Mesenchymal stem cell (in vitro differentiated cells and primary cell): ENCODE results near the gene OSBPL7.

Experiments
- DNase-seq: peaks from one replicate; pipeline ENCODE4 v3.0.0-alpha.2; 2013
- H2AFZ ChIP-seq: one replicate; pipeline ENCODE4 v1.6.1; 2013; ENCODE audit warnings: low read depth, mild to moderate bottlenecking, control low read depth, inconsistent platforms, low read length, moderate library complexity
- H2AK5ac ChIP-seq: 2 replicates; pipeline ENCODE4 v1.6.1; 2013; ENCODE audit warnings: low read length, moderate library complexity, mild to moderate bottlenecking, inconsistent platforms; ENCODE audit not compliant: severe bottlenecking
- H2BK120ac ChIP-seq: one replicate; pipeline ENCODE4 v1.6.1; 2013; ENCODE audit warnings: low read depth, mild to moderate bottlenecking, inconsistent platforms, low read length, moderate library complexity
- H2BK12ac ChIP-seq, 2 experiments: one replicate each; pipeline ENCODE4 v1.6.1; 2013; ENCODE audit warnings: inconsistent platforms in 2 of 2, low read length in 2 of 2, mild to moderate bottlenecking in 2 of 2, moderate library complexity in 2 of 2, control low read depth in 1 of 2
- H2BK15ac ChIP-seq: one replicate; pipeline ENCODE4 v1.6.1; 2013; ENCODE audit warnings: mild to moderate bottlenecking, low read depth, inconsistent platforms; ENCODE audit not compliant: poor library complexity, severe bottlenecking
- H2BK5ac ChIP-seq: 2 replicates; pipeline ENCODE4 v1.6.1; 2013; ENCODE audit warnings: low read depth, mild to moderate bottlenecking, low read length, control low read depth, inconsistent platforms; ENCODE audit not compliant: poor library complexity, severe bottlenecking
- H3K14ac ChIP-seq, 2 experiments: one replicate each; pipeline ENCODE4 v1.6.1; 2013; ENCODE audit warnings: inconsistent platforms in 2 of 2, low read length in 2 of 2, control low read depth in 1 of 2, mild to moderate bottlenecking in 1 of 2, moderate library complexity in 1 of 2
- H3K18ac ChIP-seq, 2 experiments: one replicate each; pipeline ENCODE4 v1.6.1; 2013; ENCODE audit warnings: inconsistent platforms in 2 of 2, low read length in 2 of 2, control low read depth in 1 of 2, low read depth in 1 of 2, mild to moderate bottlenecking in 1 of 2
- H3K23ac ChIP-seq, 2 experiments: one replicate each; pipeline ENCODE4 v1.6.1; 2013; ENCODE audit warnings: inconsistent platforms in 2 of 2, low read length in 2 of 2, mild to moderate bottlenecking in 2 of 2, moderate library complexity in 2 of 2, control low read depth in 1 of 2
- H3K27ac ChIP-seq: 2 replicates; pipeline ENCODE4 v1.5.1; 2013; ENCODE audit warnings: mild to moderate bottlenecking, moderate library complexity, low read length, control low read depth, inconsistent platforms; ENCODE audit not compliant: poor library complexity, severe bottlenecking
- H3K27me3 ChIP-seq, 2 experiments: 2 replicates each; pipeline versions ENCODE4 v1.6.1 to v1.7.0; 2013; ENCODE audit warnings: low read length in 2 of 2, mild to moderate bottlenecking in 2 of 2, moderate library complexity in 2 of 2, control low read depth in 1 of 2, inconsistent platforms in 1 of 2; ENCODE audit not compliant: control insufficient read depth in 1 of 2, insufficient read depth in 1 of 2
- H3K36me3 ChIP-seq, 2 experiments: 2 replicates each; pipeline versions ENCODE4 v1.6.1 to v1.7.0; 2013; ENCODE audit warnings: low read length in 2 of 2, control low read depth in 1 of 2, inconsistent platforms in 1 of 2, low read depth in 1 of 2, mild to moderate bottlenecking in 1 of 2; ENCODE audit not compliant: insufficient read depth in 2 of 2, control insufficient read depth in 1 of 2
- H3K4ac ChIP-seq, 2 experiments: one replicate each; pipeline ENCODE4 v1.6.1; 2013; ENCODE audit warnings: inconsistent platforms in 2 of 2, low read length in 2 of 2, mild to moderate bottlenecking in 2 of 2, moderate library complexity in 2 of 2, control low read depth in 1 of 2, low read depth in 1 of 2
- H3K4me1 ChIP-seq: 2 replicates; pipeline ENCODE4 v1.6.1; 2013; ENCODE audit warnings: low read depth, low read length, control low read depth; ENCODE audit not compliant: control insufficient read depth, insufficient read depth
- H3K4me2 ChIP-seq: 2 replicates; pipeline ENCODE4 v1.6.1; 2013; ENCODE audit warnings: low read length, mild to moderate bottlenecking, inconsistent platforms; ENCODE audit not compliant: poor library complexity, severe bottlenecking
- H3K4me3 ChIP-seq, 2 experiments: 2 replicates each; pipeline versions ENCODE4 v1.5.1 to v1.7.0; 2013; ENCODE audit warnings: low read length in 2 of 2, mild to moderate bottlenecking in 2 of 2, control low read depth in 1 of 2, low read depth in 1 of 2; ENCODE audit not compliant: insufficient read depth in 1 of 2
- H3K79me1 ChIP-seq: replicated peaks from 2 replicates; pipeline ENCODE4 v1.6.1; 2013; ENCODE audit warnings: mild to moderate bottlenecking, control low read depth, low read length, inconsistent platforms; ENCODE audit not compliant: poor library complexity, severe bottlenecking
- H3K9ac ChIP-seq: 2 replicates; pipeline ENCODE4 v1.7.0; 2013; ENCODE audit warnings: mild to moderate bottlenecking, low read length, moderate library complexity
- H3K9me3 ChIP-seq: 2 replicates; pipeline ENCODE4 v1.7.0; 2013; ENCODE audit warnings: mild to moderate bottlenecking, low read length; ENCODE audit not compliant: control insufficient read depth
- H4K8ac ChIP-seq: one replicate; pipeline ENCODE4 v1.6.1; 2013; ENCODE audit warnings: inconsistent platforms, mild to moderate bottlenecking, low read length, moderate library complexity
- H4K91ac ChIP-seq: one replicate; pipeline ENCODE4 v1.6.1; 2013; ENCODE audit warnings: mild to moderate bottlenecking, low read length, inconsistent platforms
- WGBS: methylation state at CpG from one replicate; pipeline ENCODE4 v1.1.7; 2013; ENCODE audit warnings: mixed read lengths; 5-methylcytosine and 5-hydroxymethylcytosine counted together

Gene OSBPL7

GRCh38 chr17:47846716-47847340 is 25.2 kb upstream of the OSBPL7 start:
- no peak overlapping the region for H4K8ac ChIP-seq
- no peak overlapping the region for H3K18ac ChIP-seq
- WGBS, result 24% methylated on average over 31 of the region's 31 CpGs
- no peak overlapping the region for H3K9ac ChIP-seq
- DNase-seq, result no peak
- no peak overlapping the region for H2BK5ac ChIP-seq
- no peaks in the 10 kb centered on the region for H3K79me1 ChIP-seq
- no peak overlapping the region for H3K23ac ChIP-seq
- no peak overlapping the region for H3K14ac ChIP-seq
- H3K4me1 ChIP-seq, result peaks cover 12% of the 10 kb centered on the region
- H3K36me3 ChIP-seq, result no peaks in the 10 kb centered on the region
- H3K4me2 ChIP-seq, result no peak overlapping the region
- H2BK15ac ChIP-seq, result no peak overlapping the region
- H2AK5ac ChIP-seq, result no peak overlapping the region
- H2BK120ac ChIP-seq, result no peak overlapping the region
- H3K4me3 ChIP-seq, result no peak overlapping the region
- H3K27ac ChIP-seq, result no peak overlapping the region
- no peaks in the 10 kb centered on the region for H3K9me3 ChIP-seq
- H3K4ac ChIP-seq, result no peak overlapping the region
- H3K27me3 ChIP-seq, result peaks cover 61 to 74% of the 10 kb centered on the region in 2 experiments
- H2BK12ac ChIP-seq, result no peak overlapping the region
- H4K91ac ChIP-seq, result no peak overlapping the region
- H2AFZ ChIP-seq, result no peak overlapping the region

- H3K36me3 ChIP-seq, result no peaks in the 10 kb centered on the region
- H2AK5ac ChIP-seq, result no peak overlapping the region
- no peak overlapping the region for H3K4me3 ChIP-seq
- H2AFZ ChIP-seq, result no peak overlapping the region
- WGBS, result no CpG with 5 or more reads among the region's 3 CpGs
- no peak overlapping the region for H3K4ac ChIP-seq
- no peaks in the 10 kb centered on the region for H3K9me3 ChIP-seq
- no peak overlapping the region for H2BK12ac ChIP-seq
- no peak overlapping the region for H3K14ac ChIP-seq
- no peak for DNase-seq
- H2BK5ac ChIP-seq, result no peak overlapping the region
- peaks cover 6% of the 10 kb centered on the region for H3K4me1 ChIP-seq
- H3K27ac ChIP-seq, result no peak overlapping the region
- H2BK15ac ChIP-seq, result no peak overlapping the region
- H3K27me3 ChIP-seq, result peaks cover 55 to 67% of the 10 kb centered on the region in 2 experiments
- no peak overlapping the region for H2BK120ac ChIP-seq
- H3K23ac ChIP-seq, result no peak overlapping the region
- H3K18ac ChIP-seq, result no peak overlapping the region
- no peak overlapping the region for H3K4me2 ChIP-seq
- peaks cover 2% of the 10 kb centered on the region for H3K79me1 ChIP-seq
- H3K9ac ChIP-seq, result no peak overlapping the region
- H4K91ac ChIP-seq, result no peak overlapping the region
- H4K8ac ChIP-seq, result no peak overlapping the region
These were observed 24.1 kb upstream of the OSBPL7 start for GRCh38 chr17:47845716-47846075.

- H3K9ac ChIP-seq, result no peak overlapping the region
These were observed 23.5 kb upstream of the OSBPL7 start for GRCh38 chr17:47844814-47845715.

GRCh38 chr17:47844227-47844626 is 22.6 kb upstream of the OSBPL7 start:
- Histone ChIP-seq H2BK15ac (no peak overlapping the region), H2BK12ac (no peak overlapping the region), H4K91ac (no peak overlapping the region), H3K9me3 (no peaks in the 10 kb centered on the region), H3K9ac (no peak overlapping the region), H3K4me2 (no peak overlapping the region), H2AFZ (no peak overlapping the region), H3K79me1 (peaks cover 14% of the 10 kb centered on the region), H2BK5ac (no peak overlapping the region), H3K27ac (no peak overlapping the region), H3K18ac (no peak overlapping the region), H2AK5ac (no peak overlapping the region), H4K8ac (no peak overlapping the region), H2BK120ac (no peak overlapping the region), H3K4me1 (peaks cover 14% of the 10 kb centered on the region), H3K23ac (no peak overlapping the region), H3K4ac (no peak overlapping the region), H3K14ac (no peak overlapping the region), H3K4me3 (no peak overlapping the region), H3K27me3 (peaks cover 42 to 53% of the 10 kb centered on the region in 2 experiments), H3K36me3 (peaks cover 2 to 3% of the 10 kb centered on the region in 2 experiments)
- DNase-seq, result no peak
- WGBS, result 76% methylated on average over 5 of the region's 5 CpGs

More at GRCh38 chr17:47844814-47845715, 23.5 kb upstream of the OSBPL7 start:
- Histone ChIP-seq H4K91ac (no peak overlapping the region), H3K9me3 (no peaks in the 10 kb centered on the region), H2AFZ (no peak overlapping the region), H2BK120ac (no peak overlapping the region), H3K14ac (no peak overlapping the region), H3K4me1 (peaks cover 9% of the 10 kb centered on the region), H4K8ac (no peak overlapping the region), H3K36me3 (no peaks in the 10 kb centered on the region), H3K4ac (no peak overlapping the region), H3K79me1 (peaks cover 7% of the 10 kb centered on the region), H2BK12ac (no peak overlapping the region), H2BK5ac (no peak overlapping the region), H3K4me2 (no peak overlapping the region), H3K4me3 (no peak overlapping the region), H3K23ac (no peak overlapping the region), H3K27ac (no peak overlapping the region), H2AK5ac (no peak overlapping the region), H2BK15ac (no peak overlapping the region), H3K27me3 (peaks cover 50 to 62% of the 10 kb centered on the region in 2 experiments), H3K18ac (no peak overlapping the region)
- peak; percentile 37 for DNase-seq
- 57% methylated on average over 2 of the region's 4 CpGs for WGBS
